Activated effector memory CD4-positive, alpha-beta T cell treated with anti-CD3 and anti-CD28 coated beads, Interleukin-2, amount 50 U/mL, for 16 hours (primary cell): ENCODE results near the gene ANO4.
"Not testable (repeated sequence)": the region's sequence is repeated elsewhere in the genome, so short reads cannot be mapped to it uniquely, and the experiment has no call there.

Experiments used
- DNase-seq: peaks from one replicate; pipeline ENCODE4 v3.0.0-alpha.2; 2020

The ANO4 gene

GRCh38 chr12:100956311-100956852, 161.8 kb downstream of the ANO4 start:
- DNase-seq, result no peak

GRCh38 chr12:100959481-100959880, 164.9 kb downstream of the ANO4 start:
- DNase-seq, result no peak

- DNase-seq, result no peak
Observed at GRCh38 chr12:100962086-100962712, 167.6 kb downstream of the ANO4 start.

GRCh38 chr12:100963381-100963780, 168.8 kb downstream of the ANO4 start:
- DNase-seq, result no peak

GRCh38 chr12:100964028-100964427, 169.5 kb downstream of the ANO4 start:
- no peak for DNase-seq

- no peak for DNase-seq
Observed at GRCh38 chr12:100967189-100967588, 172.6 kb downstream of the ANO4 start.

GRCh38 chr12:100970894-100971293, 176.3 kb downstream of the ANO4 start:
- no peak for DNase-seq

- DNase-seq, result no peak
Observed at GRCh38 chr12:100972121-100972520, 177.5 kb downstream of the ANO4 start.

- no peak for DNase-seq
Observed at GRCh38 chr12:100974341-100974740, 179.8 kb downstream of the ANO4 start.

- DNase-seq, result no peak
Observed at GRCh38 chr12:100974747-100975146, 180.2 kb downstream of the ANO4 start.

GRCh38 chr12:100976735-100977134, 182.2 kb downstream of the ANO4 start:
- no peak for DNase-seq

- no peak for DNase-seq
Observed at GRCh38 chr12:100980856-100981255, 186.3 kb downstream of the ANO4 start.

GRCh38 chr12:100982511-100983183, 188.1 kb downstream of the ANO4 start:
- no peak for DNase-seq

- DNase-seq, result no peak
Observed at GRCh38 chr12:100984796-100985195, 190.2 kb downstream of the ANO4 start.

- DNase-seq, result no peak
Observed at GRCh38 chr12:100986595-100987547, 192.3 kb downstream of the ANO4 start.

- DNase-seq, result no peak
Observed at GRCh38 chr12:100987552-100988521, 193.3 kb downstream of the ANO4 start.

GRCh38 chr12:100989509-100989908, 194.9 kb downstream of the ANO4 start:
- DNase-seq, result not testable (repeated sequence)

GRCh38 chr12:100991102-100991501, 196.5 kb downstream of the ANO4 start:
- DNase-seq, result no peak

- no peak for DNase-seq
Observed at GRCh38 chr12:100992194-100992593, 197.6 kb downstream of the ANO4 start.

- DNase-seq, result no peak
Observed at GRCh38 chr12:100993916-100994450, 199.4 kb downstream of the ANO4 start.

GRCh38 chr12:100995201-100995600, 200.6 kb downstream of the ANO4 start:
- no peak for DNase-seq

- DNase-seq, result no peak
Observed at GRCh38 chr12:100995771-100996170, 201.2 kb downstream of the ANO4 start.
